HUDEP-2 (cell line): ENCODE results near the gene ZNF280D.

ENCODE experiments used
- DNase-seq, 76 experiments: peaks; one replicate each; lab custom pipeline; 2025; ENCODE audit not compliant: unreplicated experiment in 76 of 76; lab: John Stamatoyannopoulos, UW

The ZNF280D gene

DNA sequence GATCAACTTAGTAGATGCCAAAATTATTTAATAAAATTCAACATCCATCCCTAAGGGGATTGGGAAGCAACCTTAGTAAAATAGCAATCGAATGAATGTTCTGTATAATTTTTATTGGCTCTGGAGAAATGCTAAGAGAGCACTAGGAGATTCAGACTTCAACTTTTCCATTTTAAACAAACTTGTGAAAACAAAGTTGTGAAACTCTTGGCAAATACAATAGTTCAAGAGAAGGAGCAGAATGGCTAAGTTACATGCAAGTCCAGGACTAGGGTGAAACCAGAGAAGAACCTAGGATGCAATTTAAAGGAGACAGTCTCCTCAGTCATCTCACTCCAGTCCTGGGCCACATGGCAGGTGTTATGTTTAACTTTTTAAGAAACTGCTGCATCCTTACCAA, 16.7 kb upstream of the ZNF280D start:
- no peak for DNase-seq

DNA sequence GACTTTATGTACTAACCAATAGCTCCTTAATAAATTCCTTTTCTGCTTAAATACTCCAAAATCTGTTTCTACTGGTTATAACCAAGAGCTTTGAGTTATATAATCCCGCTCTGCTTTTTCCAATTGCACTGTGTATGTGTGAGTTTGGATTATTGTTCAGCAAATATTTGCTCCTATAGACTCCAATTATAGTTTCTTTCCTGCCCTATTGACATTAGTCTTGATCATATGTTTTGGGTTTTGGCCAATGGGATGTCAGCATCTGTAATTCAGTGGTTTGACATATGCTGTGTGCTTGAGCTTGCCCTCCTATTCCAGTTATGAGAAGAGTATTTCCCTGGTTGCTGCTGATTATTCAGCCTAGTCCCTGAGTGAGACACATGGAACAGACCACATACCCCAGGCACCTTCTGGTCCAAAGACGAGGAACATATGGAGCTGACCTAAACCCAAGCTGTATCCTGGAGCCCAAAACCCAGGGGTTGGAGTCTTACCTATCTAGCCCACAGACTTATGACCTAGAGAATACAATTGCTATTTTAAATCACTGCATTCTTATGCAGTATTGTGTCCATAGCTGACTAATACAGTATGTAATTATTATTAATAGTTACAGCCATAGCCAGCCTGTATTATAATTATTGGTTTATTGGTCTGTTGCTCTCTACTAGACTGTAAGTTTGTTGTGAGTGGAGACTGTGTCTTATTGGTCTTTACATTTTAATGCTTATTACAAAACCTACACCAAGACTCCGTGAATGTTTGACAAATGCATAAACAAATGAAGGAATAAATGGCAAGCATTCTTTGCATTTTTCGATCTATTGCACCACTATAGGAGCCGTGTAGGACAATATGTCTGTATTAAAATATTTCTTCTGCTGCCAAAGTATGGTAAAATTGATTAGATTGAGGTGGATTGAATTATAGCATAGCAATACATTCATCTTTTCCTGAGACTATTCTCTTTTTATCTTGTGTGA, 11.7 kb upstream of the ZNF280D start:
- DNase-seq = no peak

- no peak for DNase-seq
Measured at GRCh38 chr15:56741541-56741940, 8.2 kb upstream of the ZNF280D start.

- peak in 7 of 76 experiments; percentile 1 to 32 (median 12) for DNase-seq
Measured at GRCh38 chr15:56739964-56740640, 6.8 kb upstream of the ZNF280D start.

DNA sequence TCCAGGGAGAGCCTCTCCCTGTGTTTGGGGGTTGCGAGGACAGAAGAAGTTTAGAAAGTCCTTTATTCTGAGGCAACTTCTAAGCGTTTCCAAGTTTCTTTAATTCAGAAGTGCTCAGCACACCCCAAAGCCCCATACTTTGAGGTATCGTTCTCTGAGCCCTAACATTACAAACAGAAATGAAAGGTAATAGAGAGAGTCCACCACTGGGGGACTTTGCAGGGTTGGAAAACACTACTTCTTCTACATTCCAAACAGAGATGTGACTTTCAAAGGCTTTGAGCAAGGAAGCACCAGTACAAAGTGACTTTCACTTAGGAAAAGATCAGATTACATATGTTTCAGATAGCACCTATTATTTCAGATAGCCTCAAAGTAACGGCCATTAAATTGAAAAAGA, 6.2 kb upstream of the ZNF280D start:
- no peak for DNase-seq

GRCh38 chr15:56737791-56738190, 4.5 kb upstream of the ZNF280D start:
- no peak for DNase-seq

- no peak for DNase-seq
Measured at GRCh38 chr15:56736881-56737707, 3.8 kb upstream of the ZNF280D start.

GRCh38 chr15:56736308-56736707, 3.0 kb upstream of the ZNF280D start:
- DNase-seq = no peak

DNA sequence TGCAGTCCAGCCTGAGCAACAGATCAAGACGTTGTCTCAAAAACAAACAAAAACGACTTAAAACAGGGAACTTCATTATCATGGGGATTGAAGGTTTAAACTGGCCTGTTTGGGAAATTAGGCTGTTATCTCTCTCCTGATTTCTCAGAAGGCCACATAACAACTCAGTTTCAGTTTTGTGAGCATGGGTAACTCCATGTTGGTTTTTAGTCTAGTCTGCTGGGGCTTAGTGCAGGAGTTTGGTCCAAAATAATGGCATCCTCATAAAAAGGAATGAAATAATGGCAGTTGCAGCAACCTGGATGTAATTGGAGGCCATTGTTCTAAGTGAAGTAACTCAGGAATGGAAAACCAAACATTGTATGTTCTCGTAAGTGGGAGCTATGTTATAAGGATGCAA, 2.3 kb upstream of the ZNF280D start:
- no peak for DNase-seq

- DNase-seq = no peak
Measured at GRCh38 chr15:56734013-56734635, 815 bp upstream of the ZNF280D start.

DNA sequence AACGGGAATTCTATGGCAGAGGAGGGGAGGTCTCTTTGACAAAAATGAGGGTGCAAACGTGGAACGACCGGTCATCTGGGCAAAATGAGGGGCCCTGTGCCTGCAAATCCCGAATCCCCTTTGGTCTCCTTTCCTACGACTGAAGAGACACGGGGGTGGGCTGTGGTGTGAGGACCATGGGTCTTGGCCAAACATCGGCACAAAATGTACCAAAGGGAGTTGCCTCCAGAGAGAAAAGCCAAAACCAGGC, 498 bp downstream of the ZNF280D start:
- peak in 7 of 76 experiments; percentile 33 to 64 (median 46) for DNase-seq

DNA sequence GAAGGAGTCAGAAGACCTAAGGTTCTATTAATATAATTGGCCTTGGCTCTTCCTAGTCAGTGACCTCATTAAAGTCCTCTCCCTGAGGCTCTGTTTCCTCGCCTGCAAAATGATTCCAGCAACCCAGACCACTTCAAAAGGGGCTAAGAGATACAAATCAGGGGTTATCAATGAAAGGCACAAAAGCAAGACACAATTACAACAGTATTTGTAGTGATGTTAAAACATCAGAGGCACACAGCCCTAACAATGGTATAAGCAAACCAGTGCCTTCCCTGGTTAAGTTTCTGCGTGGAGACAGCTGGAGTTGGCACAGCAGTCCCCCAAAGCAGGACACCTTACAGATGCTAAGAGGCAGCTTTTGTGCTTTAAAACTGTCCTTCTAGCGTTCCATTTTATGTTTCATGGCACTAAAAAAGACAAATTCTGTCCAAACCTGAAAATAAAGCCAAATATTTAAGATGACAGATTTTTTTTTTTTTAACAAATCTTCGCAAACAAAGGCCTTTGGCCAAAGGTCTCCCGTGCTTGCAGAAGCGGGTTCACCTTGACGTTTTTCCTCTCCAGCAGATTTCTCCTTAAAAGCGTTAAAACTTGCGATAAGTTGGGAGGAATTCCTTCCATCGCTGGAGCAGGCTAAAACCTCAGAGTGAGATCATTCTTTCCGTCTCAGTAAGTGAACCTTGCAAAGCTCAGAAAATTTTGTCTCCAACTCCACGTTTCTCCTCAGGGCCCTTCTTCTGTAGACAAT, 999 bp downstream of the ZNF280D start:
- peak in 7 of 76 experiments; percentile 2 to 28 (median 13) for DNase-seq

GRCh38 chr15:56731548-56731947, 1.8 kb downstream of the ZNF280D start:
- no peak for DNase-seq

- DNase-seq = no peak
Measured at GRCh38 chr15:56729561-56729960, 3.7 kb downstream of the ZNF280D start.

GRCh38 chr15:56725386-56725785, 7.9 kb downstream of the ZNF280D start:
- no peak for DNase-seq

- DNase-seq = no peak
Measured at GRCh38 chr15:56724232-56724631, 9.1 kb downstream of the ZNF280D start.

- no peak for DNase-seq
Measured at GRCh38 chr15:56723787-56724186, 9.5 kb downstream of the ZNF280D start.

DNA sequence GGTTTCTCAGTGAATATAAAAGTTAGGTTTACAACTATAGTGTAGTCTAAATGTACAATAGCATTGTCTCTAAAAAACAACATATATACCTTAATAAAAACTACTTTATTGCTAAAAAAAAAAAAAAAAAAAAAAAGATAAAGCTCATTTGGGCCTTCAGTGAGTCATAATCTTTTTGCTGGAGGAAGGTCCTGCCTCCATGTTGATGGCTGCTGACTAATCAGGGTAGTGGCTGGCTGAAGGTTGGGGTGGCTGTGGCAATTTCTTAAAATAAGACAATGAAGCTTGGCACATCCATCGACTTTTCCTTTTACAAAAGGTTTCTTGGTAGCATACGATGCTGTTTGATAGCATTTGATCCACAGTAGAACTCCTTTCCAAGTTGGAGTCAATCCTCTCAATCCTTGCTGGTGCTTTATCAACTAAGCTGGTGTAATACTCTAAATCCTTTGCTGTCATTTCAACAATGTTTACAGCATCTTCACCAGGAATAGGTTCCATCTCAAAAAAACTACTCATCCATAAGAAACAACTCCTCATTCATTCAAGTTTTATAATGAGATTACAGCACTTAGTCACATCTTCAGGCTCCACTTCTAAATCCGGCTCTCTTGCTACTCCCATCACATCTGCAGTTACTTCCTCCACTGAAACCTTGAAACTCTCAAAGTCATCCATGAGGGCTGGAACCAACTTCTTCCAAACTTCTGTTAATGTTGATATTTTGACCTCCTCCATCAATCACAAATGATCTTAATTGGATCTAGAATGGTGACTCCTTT, 13.3 kb downstream of the ZNF280D start:
- peak in 3 of 76 experiments; percentile 2 to 7 (median 4) for DNase-seq

DNA sequence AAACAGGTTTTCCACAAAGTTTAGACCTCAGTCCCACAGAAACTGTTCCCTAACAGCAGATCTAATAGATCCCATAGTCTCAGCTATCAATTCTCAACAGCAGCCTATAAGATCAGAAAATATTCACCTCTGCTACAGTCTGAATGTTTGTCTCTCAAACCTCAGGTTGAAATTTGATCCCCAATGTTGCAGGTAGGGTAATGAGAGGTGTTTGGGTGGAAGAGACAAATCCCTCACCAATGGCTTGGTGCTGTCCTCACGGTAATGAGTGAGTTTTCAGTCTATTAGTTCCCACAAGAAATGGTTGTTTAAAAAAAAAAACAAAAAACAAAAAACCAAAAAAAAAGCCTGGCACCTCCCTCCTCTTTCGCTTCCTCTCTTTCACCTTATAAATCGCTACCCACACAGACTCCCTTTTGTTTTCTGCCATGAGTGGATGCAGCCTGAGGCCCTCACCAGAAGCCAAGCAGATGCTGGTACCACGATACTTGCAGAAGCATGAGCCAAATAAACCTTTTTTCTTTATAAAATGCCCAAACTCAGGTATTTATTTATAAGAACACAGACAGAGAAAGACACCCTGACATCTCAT, 14.2 kb downstream of the ZNF280D start:
- DNase-seq = no peak
